Measurements from ENCODE around the gene CEMIP.
A peak's percentile ranks its signal among the peaks of the same experiment; 100 is the strongest.

Gene CEMIP

GRCh38 chr15:80998251-80998650 is 219.1 kb downstream of the CEMIP start:
- TF ChIP-seq, protein P1, sequence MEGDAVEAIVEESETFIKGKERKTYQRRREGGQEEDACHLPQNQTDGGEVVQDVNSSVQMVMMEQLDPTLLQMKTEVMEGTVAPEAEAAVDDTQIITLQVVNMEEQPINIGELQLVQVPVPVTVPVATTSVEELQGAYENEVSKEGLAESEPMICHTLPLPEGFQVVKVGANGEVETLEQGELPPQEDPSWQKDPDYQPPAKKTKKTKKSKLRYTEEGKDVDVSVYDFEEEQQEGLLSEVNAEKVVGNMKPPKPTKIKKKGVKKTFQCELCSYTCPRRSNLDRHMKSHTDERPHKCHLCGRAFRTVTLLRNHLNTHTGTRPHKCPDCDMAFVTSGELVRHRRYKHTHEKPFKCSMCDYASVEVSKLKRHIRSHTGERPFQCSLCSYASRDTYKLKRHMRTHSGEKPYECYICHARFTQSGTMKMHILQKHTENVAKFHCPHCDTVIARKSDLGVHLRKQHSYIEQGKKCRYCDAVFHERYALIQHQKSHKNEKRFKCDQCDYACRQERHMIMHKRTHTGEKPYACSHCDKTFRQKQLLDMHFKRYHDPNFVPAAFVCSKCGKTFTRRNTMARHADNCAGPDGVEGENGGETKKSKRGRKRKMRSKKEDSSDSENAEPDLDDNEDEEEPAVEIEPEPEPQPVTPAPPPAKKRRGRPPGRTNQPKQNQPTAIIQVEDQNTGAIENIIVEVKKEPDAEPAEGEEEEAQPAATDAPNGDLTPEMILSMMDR (IDR thresholded peaks at IDR 0.05; ENCODE audit: low read depth, low read length, missing control alignments) = no peak
- Histone ChIP-seq H3K36me3 (replicated peaks) (no peaks in the 10 kb centered on the region), H3K4me3 (ENCODE audit: low read depth, low read length) (no peak overlapping the region), H3K27ac (no peak overlapping the region), H3K27me3 (replicated peaks) (no peaks in the 10 kb centered on the region)
- DNase-seq = no peak
- in situ Hi-C loops (cut with HindIII; ENCODE audit: low pct_ligation_motif_present, low sequenced_read_pairs) = no loop called here

- no peak for DNase-seq
- in situ Hi-C loops (cut with HindIII; ENCODE audit: low pct_ligation_motif_present, low sequenced_read_pairs) = no loop called here
- no peaks in the 10 kb centered on the region for H3K36me3 ChIP-seq (replicated peaks)
- TF ChIP-seq, protein P1 (IDR thresholded peaks at IDR 0.05; ENCODE audit: low read depth, low read length, missing control alignments) = no peak
- peak overlapping the region; percentile 88 for H3K4me3 ChIP-seq (ENCODE audit: low read depth, low read length)
- H3K27me3 ChIP-seq (replicated peaks) = no peaks in the 10 kb centered on the region
- no peak overlapping the region for H3K27ac ChIP-seq
Measured at GRCh38 chr15:80999623-81000036, 220.5 kb downstream of the CEMIP start.

DNA sequence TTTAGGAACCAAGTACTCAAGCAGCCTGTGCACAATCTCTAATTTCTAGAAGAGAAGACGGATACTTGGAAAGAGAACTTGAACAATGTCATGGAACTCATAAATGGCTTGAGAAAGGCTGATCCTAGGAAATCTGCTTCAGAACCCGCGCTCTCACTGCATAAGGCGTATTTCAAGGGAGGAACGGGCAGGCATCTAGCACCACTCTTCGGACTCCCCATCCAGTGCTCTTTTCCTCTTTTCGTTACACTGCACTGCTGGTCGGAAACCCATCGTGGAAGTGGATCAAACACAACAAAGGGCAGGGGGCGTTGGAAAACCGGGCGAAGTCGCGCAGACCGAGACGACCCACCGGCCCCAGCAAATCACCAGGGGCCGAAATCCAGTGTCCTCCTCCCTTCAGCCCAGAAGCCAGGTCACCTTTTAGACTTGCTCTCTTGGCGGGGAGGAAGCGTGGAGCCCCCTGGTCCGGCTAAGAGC is 221.0 kb downstream of the CEMIP start:
- TF ChIP-seq, protein P1 (IDR thresholded peaks at IDR 0.05; ENCODE audit: low read depth, low read length, missing control alignments) = no peak
- in situ Hi-C loops (cut with HindIII; ENCODE audit: low pct_ligation_motif_present, low sequenced_read_pairs) = no loop called here

DNA sequence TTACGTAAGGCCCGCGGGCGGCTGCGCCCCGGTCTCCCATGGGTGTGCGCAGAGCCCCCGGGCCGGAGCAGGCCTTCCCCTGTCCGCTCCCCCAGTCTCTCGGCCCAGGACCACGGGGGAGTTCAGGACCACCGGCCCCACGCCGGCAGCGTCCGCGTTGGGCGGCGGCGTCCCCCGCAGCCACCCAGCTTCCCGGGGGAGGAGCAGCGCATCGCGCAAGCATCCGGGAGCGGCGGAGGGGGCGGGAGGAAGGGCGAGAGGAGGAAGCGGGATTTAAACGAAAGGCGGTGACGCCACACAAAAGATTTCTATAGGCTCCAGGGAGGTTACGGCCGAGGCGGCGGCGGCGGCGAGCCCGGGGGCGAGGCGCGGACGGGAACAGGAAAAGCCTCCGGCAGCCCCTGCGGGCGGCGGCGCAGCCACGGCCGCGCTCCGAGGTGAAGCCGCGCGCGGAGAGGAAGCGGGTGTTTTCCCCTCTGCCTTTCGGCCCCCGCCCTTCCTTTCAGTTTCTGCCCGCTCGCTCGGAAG is 221.5 kb downstream of the CEMIP start, which contains the start of gene TLNRD1:
TSS of gene TLNRD1 (plus strand) at position 300 of the 528 bp plus-strand sequence. CDS start 1,349 bp downstream, outside the sequence.
- no peaks in the 10 kb centered on the region for H3K36me3 ChIP-seq (replicated peaks)
- H3K4me3 ChIP-seq (ENCODE audit: low read depth, low read length) = peak within 1 kb of the TSS; percentile 88
- H3K27ac ChIP-seq = peak within 1 kb of the TSS; percentile 90
- in situ Hi-C loops (cut with HindIII; ENCODE audit: low pct_ligation_motif_present, low sequenced_read_pairs) = no loop called here
- DNase-seq = peak; percentile 87
- no peaks in the 10 kb centered on the region for H3K27me3 ChIP-seq (replicated peaks)
- TF ChIP-seq, protein P1 (IDR thresholded peaks at IDR 0.05; ENCODE audit: low read depth, low read length, missing control alignments) = no peak

More for the DNA sequence above, 221.0 kb downstream of the CEMIP start:
- H3K36me3 ChIP-seq (replicated peaks) = no peaks in the 10 kb centered on the region
- H3K27ac ChIP-seq = peak overlapping the region; percentile 90
- H3K27me3 ChIP-seq (replicated peaks) = no peaks in the 10 kb centered on the region
- DNase-seq = no peak
- H3K4me3 ChIP-seq (ENCODE audit: low read depth, low read length) = peak overlapping the region; percentile 88
